ENCODE measurements around the gene ALOX15. TPM values are rescaled to one million over a fixed set of nuclear protein-coding genes. Genes with fewer than 3 reads are reported as not detected.
"Not testable (repeated sequence)": the region's sequence is repeated elsewhere in the genome, so short reads cannot be mapped to it uniquely, and the experiment has no call there.

The ALOX15 gene
- total and polyA plus RNA-seq, 8 donors: 0.03 to 3.1 (median 1.2) TPM; not detected in 5

DNA sequence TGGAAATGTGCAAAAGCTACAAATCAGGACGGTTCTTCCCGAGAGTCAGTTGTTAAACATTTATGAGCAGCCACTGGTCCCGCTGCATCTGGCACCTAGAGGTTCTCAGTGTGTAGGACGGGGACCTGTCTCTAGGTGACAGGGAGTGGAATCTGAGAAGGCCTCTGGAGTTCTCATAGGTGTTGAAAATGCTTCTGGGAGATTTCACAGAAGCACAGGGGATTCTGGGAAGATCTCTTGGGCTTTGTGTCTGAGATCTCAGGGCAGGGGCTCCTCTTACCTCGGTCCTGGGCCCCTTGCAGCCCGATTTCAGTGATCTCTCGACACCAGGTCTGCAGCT lies 8.9 kb downstream of the ALOX15 start:
- 45 to 76% (median 62%) methylated on average over 5 to 7 of the region's 7 CpGs for WGBS, 5 donors
- intact Hi-C loops (cut with DNase I; ENCODE audit: low total_unique reads): no loop called here
- Histone ChIP-seq H3K9me3 (no peaks in the 10 kb centered on the region), H3K4me1 (peaks cover 0 to 13% (median 2%) of the 10 kb centered on the region in 4 donors), H3K36me3 (no peaks in the 10 kb centered on the region), H3K27me3 (peaks cover 0 to 60% (median 20%) of the 10 kb centered on the region in 3 donors), H3K27ac (no peak overlapping the region), H3K4me3 (no peak overlapping the region)
- TF ChIP-seq POLR2A (IDR thresholded peaks at IDR 0.05) (no peak), EP300 (IDR thresholded peaks at IDR 0.05) (no peak), POLR2AphosphoS5 (IDR thresholded peaks at IDR 0.05) (no peak)
- TF ChIP-seq, protein P1, sequence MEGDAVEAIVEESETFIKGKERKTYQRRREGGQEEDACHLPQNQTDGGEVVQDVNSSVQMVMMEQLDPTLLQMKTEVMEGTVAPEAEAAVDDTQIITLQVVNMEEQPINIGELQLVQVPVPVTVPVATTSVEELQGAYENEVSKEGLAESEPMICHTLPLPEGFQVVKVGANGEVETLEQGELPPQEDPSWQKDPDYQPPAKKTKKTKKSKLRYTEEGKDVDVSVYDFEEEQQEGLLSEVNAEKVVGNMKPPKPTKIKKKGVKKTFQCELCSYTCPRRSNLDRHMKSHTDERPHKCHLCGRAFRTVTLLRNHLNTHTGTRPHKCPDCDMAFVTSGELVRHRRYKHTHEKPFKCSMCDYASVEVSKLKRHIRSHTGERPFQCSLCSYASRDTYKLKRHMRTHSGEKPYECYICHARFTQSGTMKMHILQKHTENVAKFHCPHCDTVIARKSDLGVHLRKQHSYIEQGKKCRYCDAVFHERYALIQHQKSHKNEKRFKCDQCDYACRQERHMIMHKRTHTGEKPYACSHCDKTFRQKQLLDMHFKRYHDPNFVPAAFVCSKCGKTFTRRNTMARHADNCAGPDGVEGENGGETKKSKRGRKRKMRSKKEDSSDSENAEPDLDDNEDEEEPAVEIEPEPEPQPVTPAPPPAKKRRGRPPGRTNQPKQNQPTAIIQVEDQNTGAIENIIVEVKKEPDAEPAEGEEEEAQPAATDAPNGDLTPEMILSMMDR (IDR thresholded peaks at IDR 0.05): no peak
- DNase-seq: no peak

DNA sequence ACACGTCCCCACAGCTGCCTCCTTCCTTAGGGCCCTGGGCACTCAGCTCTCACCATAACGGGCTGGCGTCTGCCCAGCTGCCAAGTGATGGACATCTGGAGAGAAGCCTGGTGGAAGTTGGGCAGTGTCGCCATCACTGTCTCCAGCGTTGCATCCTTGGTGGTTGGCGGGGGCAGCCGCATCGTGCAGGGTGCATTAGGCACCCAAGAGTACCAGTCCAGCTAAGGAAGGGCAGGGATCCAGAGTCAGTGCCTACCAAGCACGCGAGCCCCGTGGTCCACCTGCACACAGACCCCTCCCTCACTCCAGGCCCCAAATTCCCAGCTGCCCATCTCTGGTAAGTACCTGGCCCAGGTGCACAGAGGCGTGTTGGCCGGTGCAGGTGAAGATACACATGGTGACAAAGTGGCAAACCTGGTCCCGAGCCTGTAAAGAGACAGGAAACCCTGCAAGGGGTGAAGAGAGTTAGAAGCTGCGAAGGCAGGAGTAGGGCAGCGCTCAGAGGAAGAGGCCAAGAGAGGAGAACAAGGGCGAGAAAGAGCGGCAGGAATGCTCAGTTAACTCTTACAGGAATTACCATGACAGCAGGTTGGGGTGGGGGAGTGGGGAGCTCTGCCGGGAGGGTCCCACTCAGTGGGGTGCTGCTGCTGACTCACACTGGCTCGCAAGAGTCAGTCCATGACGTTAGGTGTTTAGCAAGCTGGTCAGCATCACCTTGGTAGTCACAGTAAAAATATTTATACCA lies 9.5 kb downstream of the ALOX15 start:
- no peak for DNase-seq
- no peak for TF ChIP-seq EP300 (IDR thresholded peaks at IDR 0.05)
- H3K27ac ChIP-seq: no peak overlapping the region
- 69 to 74% (median 72%) methylated on average over 13 to 21 of the region's 21 CpGs for WGBS, 5 donors
- no peak overlapping the region for H3K4me3 ChIP-seq
- intact Hi-C loops (cut with DNase I; ENCODE audit: low total_unique reads): no loop called here
- peaks cover 0 to 57% (median 17%) of the 10 kb centered on the region in 3 donors for H3K27me3 ChIP-seq
- no peaks in the 10 kb centered on the region for H3K9me3 ChIP-seq
- peaks cover 0 to 13% (median 2%) of the 10 kb centered on the region in 4 donors for H3K4me1 ChIP-seq
- H3K36me3 ChIP-seq: no peaks in the 10 kb centered on the region

DNA sequence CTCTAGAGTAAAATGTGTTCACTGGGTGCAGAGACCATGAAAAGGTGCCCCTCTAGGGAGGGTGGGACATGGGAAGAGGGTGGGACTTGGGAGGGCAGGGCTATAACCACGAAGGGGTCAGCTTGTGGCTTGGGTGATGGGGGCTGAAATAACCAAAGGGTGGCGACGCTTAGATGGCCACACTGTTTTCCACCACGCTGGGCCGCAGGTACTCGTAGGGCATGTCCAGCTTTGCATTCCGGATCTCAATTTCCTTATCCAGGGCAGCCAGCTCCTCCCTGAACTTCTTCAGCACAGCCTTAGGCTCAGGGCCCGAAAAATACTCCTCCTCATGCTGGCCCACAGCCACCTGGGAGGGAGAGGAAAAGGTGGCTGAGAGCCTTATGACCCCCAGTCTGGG lies 10.0 kb downstream of the ALOX15 start:
- H3K4me3 ChIP-seq: no peak overlapping the region
- H3K27me3 ChIP-seq: peaks cover 0 to 51% (median 11%) of the 10 kb centered on the region in 3 donors
- H3K36me3 ChIP-seq: no peaks in the 10 kb centered on the region
- H3K4me1 ChIP-seq: peaks cover 0 to 13% (median 2%) of the 10 kb centered on the region in 4 donors
- intact Hi-C loops (cut with DNase I; ENCODE audit: low total_unique reads): no loop called here
- TF ChIP-seq POLR2AphosphoS5 (IDR thresholded peaks at IDR 0.05) (no peak), EP300 (IDR thresholded peaks at IDR 0.05) (no peak), POLR2A (IDR thresholded peaks at IDR 0.05) (no peak)
- TF ChIP-seq, protein P1 (IDR thresholded peaks at IDR 0.05): no peak
- no peak for DNase-seq
- no peak overlapping the region for H3K27ac ChIP-seq
- 71 to 86% (median 75%) methylated on average over 5 to 8 of the region's 8 CpGs for WGBS, 5 donors
- no peaks in the 10 kb centered on the region for H3K9me3 ChIP-seq

DNA sequence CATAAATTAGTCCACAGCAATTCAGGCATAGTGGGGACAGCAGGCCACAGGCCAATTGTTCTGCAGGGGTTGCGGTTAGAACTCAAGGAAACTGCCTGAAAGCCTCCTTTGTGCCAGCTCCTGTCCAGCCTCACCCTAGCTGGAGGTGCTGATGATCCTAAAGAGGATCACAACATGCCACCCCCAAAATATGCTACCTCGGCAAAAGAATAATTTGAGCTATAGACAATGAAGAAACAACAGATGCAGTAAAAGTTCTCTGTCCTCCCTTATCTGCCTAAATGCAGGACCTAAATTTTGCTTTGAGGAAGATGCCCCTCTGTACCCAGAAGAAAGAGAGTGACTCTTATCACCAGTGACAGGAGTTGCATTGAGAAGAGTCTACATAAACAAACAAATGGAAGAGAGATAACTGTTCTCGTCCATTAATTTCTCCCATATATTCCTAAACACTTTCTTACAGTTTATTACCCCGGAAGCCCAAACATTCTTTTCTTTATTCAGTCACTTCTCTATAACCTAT lies 14.7 kb downstream of the ALOX15 start:
- no peak overlapping the region for H3K27ac ChIP-seq
- TF ChIP-seq POLR2AphosphoS5 (IDR thresholded peaks at IDR 0.05) (no peak), EP300 (IDR thresholded peaks at IDR 0.05) (no peak), POLR2A (IDR thresholded peaks at IDR 0.05) (no peak)
- TF ChIP-seq, protein P1 (IDR thresholded peaks at IDR 0.05): no peak
- H3K4me1 ChIP-seq: peaks cover 4 to 11% (median 9%) of the 10 kb centered on the region in 4 donors
- 64 to 74% (median 73%) methylated on average over 4 of the region's 4 CpGs for WGBS, 5 donors
- DNase-seq: no peak
- peaks cover 0 to 13% (median 0%) of the 10 kb centered on the region in 3 donors for H3K27me3 ChIP-seq
- intact Hi-C loops (cut with DNase I; ENCODE audit: low total_unique reads): no loop called here
- no peak overlapping the region for H3K4me3 ChIP-seq
- H3K36me3 ChIP-seq: no peaks in the 10 kb centered on the region
- peaks cover 0 to 9% (median 0%) of the 10 kb centered on the region in 4 donors for H3K9me3 ChIP-seq

DNA sequence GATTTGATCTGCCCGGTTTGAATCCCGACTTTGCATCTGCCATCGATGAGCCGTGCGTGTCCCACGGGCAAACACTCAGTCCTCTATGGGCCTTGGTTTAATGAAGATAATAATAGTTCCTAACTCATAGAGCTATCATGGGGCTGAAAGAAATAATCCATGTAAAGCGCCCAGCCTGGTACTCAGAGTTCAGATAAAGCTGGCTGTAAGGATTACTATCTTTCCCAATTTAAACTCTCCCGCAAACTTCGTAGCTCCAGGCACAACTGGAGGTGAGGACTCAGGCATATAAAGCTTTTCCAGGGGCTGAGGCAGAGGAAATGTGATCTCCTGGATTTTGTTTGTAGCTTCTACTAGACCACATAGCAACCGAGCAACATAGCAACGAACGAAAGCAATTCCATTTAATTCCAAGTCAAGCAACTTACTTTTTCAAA lies 16.3 kb downstream of the ALOX15 start:
- Histone ChIP-seq H3K36me3 (no peaks in the 10 kb centered on the region), H3K4me1 (peaks cover 4 to 11% (median 9%) of the 10 kb centered on the region in 4 donors), H3K4me3 (no peak overlapping the region), H3K27ac (no peak overlapping the region), H3K9me3 (peaks cover 0 to 9% (median 0%) of the 10 kb centered on the region in 4 donors), H3K27me3 (peaks cover 0 to 3% (median 0%) of the 10 kb centered on the region in 3 donors)
- intact Hi-C loops (cut with DNase I; ENCODE audit: low total_unique reads): no loop called here
- WGBS, 5 donors: 57 to 75% (median 64%) methylated on average over 12 of the region's 12 CpGs
- DNase-seq: peak in 1 of 2 donors; percentile 74
- TF ChIP-seq, protein P1 (IDR thresholded peaks at IDR 0.05): no peak
- TF ChIP-seq EP300 (IDR thresholded peaks at IDR 0.05) (no peak), POLR2A (IDR thresholded peaks at IDR 0.05) (no peak)

DNA sequence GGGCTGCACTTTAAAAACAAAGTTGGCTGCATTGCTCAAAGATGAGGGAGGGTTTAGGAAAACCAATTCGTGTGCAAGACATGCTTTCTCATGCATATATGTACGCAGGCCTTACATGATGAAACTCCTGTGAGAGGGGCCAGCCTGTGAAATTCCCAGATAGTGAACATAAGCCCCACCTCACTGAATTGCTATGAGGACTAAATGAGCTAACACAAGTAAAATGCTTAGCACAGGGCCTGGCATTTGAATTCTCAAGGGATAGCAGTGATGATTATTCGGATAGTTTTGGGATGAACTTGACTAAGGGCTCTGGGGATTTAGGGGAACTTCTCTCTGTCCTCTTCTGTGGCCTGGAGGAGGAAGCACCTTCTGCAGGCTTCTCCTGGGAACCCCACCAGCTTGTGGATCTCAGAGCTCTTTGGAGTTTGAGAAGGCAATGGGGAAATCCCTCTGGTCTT lies 17.0 kb downstream of the ALOX15 start:
- intact Hi-C loops (cut with DNase I; ENCODE audit: low total_unique reads): loop anchor here (5.0 kb wide), 1 partner anchor 52 kb away; no protein-coding TSS in a partner anchor
- H3K4me1 ChIP-seq: peaks cover 4 to 11% (median 9%) of the 10 kb centered on the region in 4 donors
- H3K4me3 ChIP-seq, H3K36me3 ChIP-seq, H3K27me3 ChIP-seq, H3K27ac ChIP-seq, H3K9me3 ChIP-seq, DNase-seq: not testable (repeated sequence)
- 61 to 71% (median 68%) methylated on average over 3 of the region's 3 CpGs for WGBS, 5 donors

Measured in stomach (tissue), 9 donors.